Activated B cell treated with CpG ODN at 0.5 μM for 24 hours (primary cell): Measurements from ENCODE around the gene TRRAP. TPM values are rescaled to one million over a fixed set of nuclear protein-coding genes. Genes with fewer than 3 reads are reported as not detected.

Source experiments
- ATAC-seq: fragments of 200-7000 bp; cut with Tn5 transposase; one replicate; pipeline ENCODE4 v1.10.0; 2021; ENCODE audit warnings: low read depth, mild to moderate bottlenecking, moderate library complexity
- CTCF ChIA-PET: fragments of 350-600 bp; sonication (Branson Sonifier 250); formaldehyde crosslinking; loops from one replicate; lab custom pipeline; 2021; ENCODE audit warnings: antibody characterized with exemption; lab: Charles Lee
- POLR2A ChIA-PET: fragments of 350-600 bp; sonication (Branson Sonifier 250); formaldehyde crosslinking; loops from one replicate; lab custom pipeline; 2021; ENCODE audit warnings: antibody characterized with exemption; lab: Charles Lee
- DNase-seq: peaks from one replicate; pipeline ENCODE4 v3.0.0; 2022
- H3K27ac Mint-ChIP-seq: one replicate; pipeline ENCODE4 v1.8.0; 2020; ENCODE audit warnings: mixed read lengths
- H3K27me3 Mint-ChIP-seq: one replicate; pipeline ENCODE4 v1.8.0; 2021; ENCODE audit warnings: mixed read lengths
- H3K36me3 Mint-ChIP-seq: one replicate; pipeline ENCODE4 v1.8.0; 2021; ENCODE audit warnings: low read depth, mixed read lengths
- H3K4me1 Mint-ChIP-seq: one replicate; pipeline ENCODE4 v1.8.0; 2021; ENCODE audit warnings: mixed read lengths
- H3K4me3 Mint-ChIP-seq: one replicate; pipeline ENCODE4 v1.8.0; 2020; ENCODE audit warnings: mild to moderate bottlenecking, mixed read lengths
- H3K9me3 Mint-ChIP-seq: one replicate; pipeline ENCODE4 v1.8.0; 2020; ENCODE audit warnings: mixed read lengths
- CTCF ChIP-seq: fragments of 200-600 bp; IDR thresholded peaks from one replicate; pipeline ENCODE4 v1.8.0; 2022; ENCODE audit warnings: antibody characterized with exemption, mild to moderate bottlenecking
- intact Hi-C: fragments of 100-400 bp; cut with micrococcal nuclease; formaldehyde crosslinking; loops from one replicate; pipeline ENCODE4 v1.15.1; 2024
- total RNA-seq: library from RNA; stranded (reverse); gene quantifications from 2 replicates; pipeline ENCODE4 v1.2.3, GENCODE V29; 2022

Gene TRRAP
- total RNA-seq, 1 donor from 2014 or later = 77.9 TPM

GRCh38 chr7:99036546-99037111 is 158.3 kb downstream of the TRRAP start:
- no peak overlapping the region for H3K27ac Mint-ChIP-seq

GRCh38 chr7:99037327-99037940 is 159.1 kb downstream of the TRRAP start:
- Mint-ChIP-seq H3K27ac (no peak overlapping the region), H3K4me3 (no peak overlapping the region), H3K27me3 (no peaks in the 10 kb centered on the region), H3K36me3 (peaks cover 87% of the 10 kb centered on the region), H3K9me3 (no peaks in the 10 kb centered on the region), H3K4me1 (no peaks in the 10 kb centered on the region)
- CTCF ChIA-PET = no interaction called here
- DNase-seq (no peak), ATAC-seq (no peak)
- POLR2A ChIA-PET = no interaction called here
- TF ChIP-seq CTCF = no peak
- intact Hi-C loops = no loop called here

More at GRCh38 chr7:99036546-99037111, 158.3 kb downstream of the TRRAP start:
- Mint-ChIP-seq H3K36me3 (peaks cover 87% of the 10 kb centered on the region), H3K27me3 (no peaks in the 10 kb centered on the region), H3K4me1 (no peaks in the 10 kb centered on the region), H3K9me3 (no peaks in the 10 kb centered on the region), H3K4me3 (no peak overlapping the region)
- ChIA-PET CTCF (interaction anchor here (1.3 kb wide), 1 partner anchor 276 kb away, joined by 3 read pairs; no protein-coding TSS in a partner anchor), POLR2A (no interaction called here)
- TF ChIP-seq CTCF = no peak
- intact Hi-C loops = no loop called here
- ATAC-seq (no peak), DNase-seq (no peak)

- Mint-ChIP-seq H3K4me3 (no peak overlapping the region), H3K27me3 (no peaks in the 10 kb centered on the region), H3K4me1 (no peaks in the 10 kb centered on the region), H3K36me3 (peaks cover 88% of the 10 kb centered on the region), H3K9me3 (no peaks in the 10 kb centered on the region), H3K27ac (no peak overlapping the region)
- ATAC-seq (no peak), DNase-seq (no peak)
- ChIA-PET CTCF (interaction anchor here (4.7 kb wide), 1 partner anchor 274 kb away, joined by 42 read pairs; no protein-coding TSS in a partner anchor), POLR2A (no interaction called here)
- intact Hi-C loops = no loop called here
- TF ChIP-seq CTCF = no peak
Measured at GRCh38 chr7:99038086-99038855, 159.9 kb downstream of the TRRAP start.

GRCh38 chr7:99039384-99039891 is 161.1 kb downstream of the TRRAP start:
- DNase-seq (no peak), ATAC-seq (no peak)
- no peaks in the 10 kb centered on the region for H3K9me3 Mint-ChIP-seq
- no peaks in the 10 kb centered on the region for H3K4me1 Mint-ChIP-seq
- no peak for TF ChIP-seq CTCF
- no peak overlapping the region for H3K4me3 Mint-ChIP-seq
- POLR2A ChIA-PET = interaction anchor here (0.6 to 0.7 kb wide), 2 partner anchors 266 to 293 kb away, joined by 4 to 5 read pairs; no protein-coding TSS in a partner anchor
- intact Hi-C loops = no loop called here
- CTCF ChIA-PET = interaction anchor here (4.7 kb wide), 1 partner anchor 273 kb away, joined by 42 read pairs; no protein-coding TSS in a partner anchor
- peaks cover 89% of the 10 kb centered on the region for H3K36me3 Mint-ChIP-seq
- H3K27ac Mint-ChIP-seq = no peak overlapping the region
- H3K27me3 Mint-ChIP-seq = no peaks in the 10 kb centered on the region
